GM18907 (cell line): ENCODE data around the gene METTL8.
"Not testable (repeated sequence)": the region's sequence is repeated elsewhere in the genome, so short reads cannot be mapped to it uniquely, and the experiment has no call there.

Experiments used
- ATAC-seq: cut with Tn5 transposase; IDR thresholded peaks from one replicate; pipeline ENCODE4 v1.9.1; 2021; ENCODE audit warnings: mild to moderate bottlenecking, moderate library complexity; ENCODE audit not compliant: unreplicated experiment

Gene METTL8

DNA sequence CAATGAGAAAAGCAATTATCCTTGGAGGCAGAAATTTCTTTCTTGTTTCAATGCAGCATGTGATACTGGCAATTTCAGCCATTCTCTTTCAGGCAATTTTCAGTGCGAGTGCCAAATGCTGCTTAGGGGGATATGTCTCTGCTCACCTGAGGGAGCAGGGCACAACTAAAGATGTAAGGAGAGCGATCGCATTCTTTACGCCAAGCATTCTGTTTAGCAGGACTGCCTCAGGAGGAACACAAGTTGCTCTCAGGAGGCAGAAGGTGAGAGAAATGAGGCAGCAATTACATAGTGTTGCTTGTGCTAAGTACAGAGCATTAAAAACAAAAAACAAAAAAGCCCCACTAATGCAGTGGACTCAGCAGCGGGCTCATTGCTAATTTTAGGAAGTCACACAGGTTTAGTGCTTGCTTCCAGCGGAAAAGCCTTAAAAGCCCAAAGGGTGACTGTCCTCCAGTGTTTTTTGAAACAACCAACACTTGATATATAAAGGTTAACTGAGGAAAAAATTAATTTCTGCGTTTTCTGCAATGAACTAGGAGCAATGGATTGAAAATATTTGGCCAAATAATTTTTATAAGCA, 116.9 kb downstream of the METTL8 start:
- no peak for ATAC-seq

DNA sequence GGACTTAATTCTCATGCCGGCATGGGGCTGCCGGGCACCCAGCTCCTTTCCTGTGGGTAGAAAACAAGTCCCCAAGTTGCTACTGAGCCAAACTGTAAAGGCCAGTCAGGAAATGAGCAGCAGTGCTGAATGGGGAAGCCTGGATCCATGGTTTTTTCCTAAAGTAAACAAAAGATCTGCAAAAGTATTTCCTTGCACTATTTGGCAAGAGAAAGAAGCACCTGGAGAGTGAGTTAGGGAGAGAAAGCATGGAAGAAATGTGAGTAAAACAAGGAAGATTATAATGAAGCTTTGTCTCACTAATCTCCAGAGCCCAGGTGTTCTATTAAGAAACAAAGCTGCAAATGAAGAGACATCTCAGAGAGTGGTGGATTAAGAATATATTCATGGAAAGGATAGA, 117.6 kb downstream of the METTL8 start:
- no peak for ATAC-seq

DNA sequence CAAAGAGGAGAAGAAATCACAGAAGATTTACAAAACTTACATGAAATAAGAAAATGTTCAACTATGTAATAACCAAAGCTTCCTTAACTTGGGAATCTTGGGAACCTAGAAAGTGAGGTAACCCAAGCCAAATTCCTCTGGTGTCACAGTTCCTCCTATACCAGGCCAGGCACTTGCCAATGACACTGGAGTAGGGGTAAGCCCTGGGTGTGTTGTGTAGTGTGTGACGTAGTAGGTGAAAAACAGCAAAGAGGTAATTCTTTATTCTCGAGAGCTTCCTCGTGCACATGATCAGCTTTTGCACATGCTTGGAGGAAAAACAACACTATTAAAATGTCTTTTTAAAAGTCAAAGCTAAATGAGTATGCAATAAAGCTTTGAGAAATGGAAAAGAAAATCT, 118.0 kb downstream of the METTL8 start:
- no peak for ATAC-seq

DNA sequence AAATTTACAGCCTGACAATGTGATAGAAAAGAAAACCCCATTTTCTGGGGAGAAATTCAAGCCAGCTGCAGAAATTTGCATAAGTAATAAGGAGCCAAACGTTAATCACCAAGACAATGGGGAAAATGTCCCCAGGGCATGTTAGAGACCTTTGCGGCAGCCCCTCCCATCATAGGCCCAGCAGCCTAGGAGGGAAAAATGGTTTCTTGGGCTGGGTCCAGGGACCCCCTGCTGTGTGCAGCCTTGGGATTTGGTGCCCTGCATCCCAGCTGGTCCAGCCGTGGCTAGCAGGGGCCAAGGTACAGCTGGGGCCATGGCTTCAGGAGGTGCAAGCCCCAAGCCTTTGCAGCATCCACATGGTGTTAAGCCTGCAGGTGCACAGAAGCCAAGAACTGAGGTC, 121.6 kb downstream of the METTL8 start:
- not testable (repeated sequence) for ATAC-seq

DNA sequence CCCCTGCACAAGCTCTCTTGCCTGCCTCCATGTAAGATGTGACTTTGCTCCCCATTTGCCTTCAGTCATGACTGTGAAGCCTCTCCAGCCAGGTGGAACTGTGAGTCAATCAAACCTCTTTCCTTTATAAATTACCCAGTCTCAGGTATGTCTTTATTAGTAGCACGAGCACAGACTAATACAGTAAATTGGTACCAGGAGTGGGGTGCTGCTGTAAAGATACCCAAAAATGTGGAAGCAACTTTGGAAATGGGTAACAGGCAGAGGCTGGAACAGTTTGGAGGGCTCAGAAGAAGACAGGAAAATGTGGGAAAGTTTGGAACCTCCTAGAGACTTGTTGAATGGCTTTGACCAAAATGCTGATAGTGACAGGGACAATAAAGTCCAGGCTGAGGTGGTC, 122.2 kb downstream of the METTL8 start:
- ATAC-seq: not testable (repeated sequence)

DNA sequence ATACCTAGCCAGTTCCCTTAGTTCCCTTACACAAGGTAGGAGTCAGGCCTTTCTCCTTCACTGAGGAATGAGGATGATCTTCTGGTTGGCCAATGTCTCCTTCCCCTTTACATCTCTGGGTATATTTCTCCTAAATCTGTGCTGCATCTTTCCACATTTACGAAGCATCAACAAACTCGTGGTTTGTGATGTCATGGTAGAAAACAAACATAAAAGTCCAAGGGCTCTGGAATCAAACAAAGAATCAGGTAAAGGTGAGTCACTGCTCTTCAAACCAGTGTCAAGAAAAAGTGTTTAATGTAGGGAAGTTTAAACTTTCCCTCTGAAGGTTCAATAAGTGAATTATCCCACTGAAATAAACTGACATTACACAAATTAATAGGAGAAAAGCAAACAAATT, 122.9 kb downstream of the METTL8 start:
- ATAC-seq: no peak

DNA sequence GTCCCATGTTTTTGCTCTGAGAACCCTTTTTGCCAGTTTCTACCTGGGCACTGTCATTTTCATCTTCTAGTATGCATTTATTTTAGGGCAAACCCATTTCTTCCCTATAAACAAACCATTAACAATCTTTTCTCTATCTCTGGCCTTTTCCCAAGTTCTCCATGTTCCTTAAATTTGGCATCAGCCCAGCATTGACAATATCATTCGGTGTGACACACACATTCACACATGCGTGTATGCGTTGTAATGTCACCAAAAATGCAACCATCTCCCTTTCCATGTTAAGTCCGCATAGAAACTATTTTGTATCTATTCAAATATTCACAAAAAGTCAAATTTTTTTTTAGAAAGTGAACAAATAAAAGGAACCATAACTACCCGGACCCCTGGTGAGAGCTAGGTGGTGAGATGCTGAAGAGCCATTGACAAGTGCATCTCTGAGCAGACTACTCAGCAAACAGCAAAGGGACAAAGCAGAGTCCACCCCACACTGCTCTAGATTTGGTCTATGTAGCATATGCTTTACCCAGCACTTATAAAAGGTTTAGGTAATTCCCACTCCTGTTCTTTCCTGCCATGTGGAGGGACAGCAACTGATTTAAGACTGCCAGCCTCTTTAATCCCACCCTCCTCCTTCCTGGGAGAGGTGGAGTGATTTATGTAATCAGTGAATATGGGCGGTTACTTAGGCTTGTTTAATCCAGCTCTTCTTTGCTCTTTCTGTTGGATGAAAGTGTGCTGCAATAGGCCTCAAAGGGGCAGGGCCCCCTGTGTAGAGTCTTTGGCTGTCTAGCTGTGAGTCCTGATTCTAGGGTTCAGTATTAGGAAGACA, 124.1 kb downstream of the METTL8 start:
- ATAC-seq: no peak

DNA sequence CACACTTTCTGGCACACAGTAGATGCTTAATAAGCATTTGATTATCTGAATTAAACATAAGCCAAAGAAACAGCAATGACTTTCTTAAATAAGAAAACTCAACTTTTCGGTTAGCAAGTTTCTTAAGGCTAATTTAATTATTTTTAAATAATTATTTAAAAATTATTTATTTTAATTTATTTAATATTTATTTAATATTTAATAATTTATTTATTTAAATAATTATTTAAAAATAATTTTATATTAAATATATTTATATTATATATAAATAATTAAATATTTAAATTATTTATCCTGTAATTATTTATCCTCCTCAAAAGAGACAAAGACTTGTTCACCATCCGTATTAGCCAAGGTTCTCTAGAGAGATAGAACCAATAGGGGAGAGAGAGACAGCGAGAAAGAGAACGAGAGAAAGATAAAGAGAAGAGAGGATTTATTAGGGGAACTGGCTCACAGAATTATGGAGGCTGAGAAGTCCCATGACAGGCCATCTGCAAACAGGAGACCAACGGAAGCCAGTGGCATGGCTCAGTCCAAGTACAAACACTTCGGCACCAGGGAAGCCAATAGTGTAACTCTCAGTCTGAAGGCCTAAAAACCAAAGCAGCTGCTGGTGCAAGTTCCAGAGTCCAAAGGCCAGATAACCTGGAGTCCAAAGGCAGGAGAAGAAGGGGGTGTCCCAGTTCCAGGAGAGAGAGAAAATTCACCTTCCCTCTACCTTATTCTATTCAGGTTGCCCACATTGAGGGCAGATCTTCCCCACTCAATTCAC, 125.3 kb downstream of the METTL8 start:
- no peak for ATAC-seq

DNA sequence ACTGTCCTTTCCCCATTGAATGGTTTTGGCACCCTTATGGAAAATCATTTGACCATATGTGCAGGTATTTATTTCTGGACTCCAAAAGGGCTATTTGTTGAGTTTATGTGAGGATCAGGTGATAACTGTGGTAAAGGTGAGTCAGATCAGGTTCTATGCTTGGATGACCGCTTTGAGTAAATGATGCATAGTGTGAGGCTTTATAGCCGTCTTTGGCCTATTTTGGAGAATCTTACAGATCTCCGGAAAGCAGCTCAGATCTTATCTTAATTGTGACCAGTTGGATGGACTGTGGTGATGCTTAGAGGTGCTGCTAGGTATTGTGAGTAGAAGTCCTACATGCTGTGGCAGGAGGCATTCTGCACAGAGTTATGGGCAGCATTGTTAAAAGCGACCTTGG, 126.2 kb downstream of the METTL8 start:
- peak; percentile 84 for ATAC-seq

DNA sequence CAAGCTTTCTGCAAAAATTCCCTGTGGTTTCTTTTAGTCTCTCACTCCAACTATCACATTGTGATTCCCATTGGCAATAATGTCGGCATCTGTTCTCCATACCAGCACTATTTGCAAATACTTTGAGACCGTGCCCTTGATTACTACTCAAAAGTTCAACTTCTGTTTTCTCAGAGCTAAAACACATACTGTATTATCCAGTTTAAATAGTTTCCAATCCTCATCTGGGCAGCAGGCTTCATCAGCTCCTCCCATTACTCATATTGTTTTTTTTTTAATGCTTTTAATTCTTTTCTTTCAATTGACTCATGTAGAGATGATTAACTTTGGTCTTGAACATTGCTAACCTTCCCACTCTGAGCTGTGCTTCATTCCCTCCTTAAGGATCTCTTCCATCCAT, 135.8 kb downstream of the METTL8 start:
- ATAC-seq: no peak

DNA sequence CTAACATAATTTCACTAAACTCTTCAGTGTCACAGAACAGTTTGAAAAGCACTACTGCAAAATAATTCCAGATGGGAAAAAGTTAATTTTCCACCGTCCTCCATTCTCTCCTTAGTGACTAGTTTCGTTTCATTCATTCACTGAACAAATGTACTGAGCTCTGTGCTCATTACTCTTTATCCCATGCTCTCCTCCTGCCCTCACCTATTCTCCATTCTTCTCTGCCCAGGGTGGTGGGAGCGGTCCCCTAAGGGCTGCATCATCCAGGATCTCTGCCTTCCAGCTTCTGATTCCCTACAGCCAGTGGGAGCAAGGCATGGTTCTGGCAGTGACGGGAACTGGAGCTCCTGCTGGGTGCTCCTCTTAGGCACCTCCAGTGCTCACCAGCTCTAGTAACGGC, 139.2 kb downstream of the METTL8 start:
- no peak for ATAC-seq

DNA sequence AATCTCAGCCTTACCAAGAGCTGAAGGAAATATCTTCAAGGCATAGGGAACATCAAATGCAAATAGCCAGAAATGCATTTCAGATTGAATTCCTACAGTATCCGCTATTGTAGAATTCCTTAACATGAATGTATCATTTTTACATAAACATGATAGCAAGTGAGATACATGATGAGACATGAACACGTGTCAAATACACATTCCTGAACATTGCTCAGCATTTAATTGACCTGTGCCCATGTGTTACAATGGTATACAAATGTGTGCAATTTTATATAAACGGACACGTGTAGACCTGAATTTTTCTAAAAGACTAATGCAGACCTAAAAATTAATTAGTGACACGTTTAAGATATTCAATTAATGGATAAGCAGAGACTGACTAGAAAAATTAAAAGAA, 140.1 kb downstream of the METTL8 start:
- ATAC-seq: no peak

DNA sequence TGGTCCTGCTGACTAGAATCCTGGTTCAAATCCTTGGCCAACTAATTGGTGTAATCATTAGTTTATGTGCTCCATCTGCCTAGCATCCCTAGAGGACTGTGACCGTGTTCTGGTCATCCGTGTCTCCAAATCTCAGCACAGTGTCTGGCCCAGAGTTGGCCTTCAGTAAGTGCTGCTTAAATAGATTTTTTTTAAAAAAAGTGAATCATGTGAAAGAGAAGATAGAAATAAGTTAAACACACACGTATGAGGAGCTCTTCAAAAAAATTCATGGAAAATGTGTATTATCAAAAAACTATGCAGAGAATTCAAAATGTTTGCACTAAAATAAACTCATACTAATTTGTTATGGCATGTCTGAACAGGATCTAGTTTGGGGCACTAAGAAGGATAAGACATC, 143.8 kb downstream of the METTL8 start:
- no peak for ATAC-seq

DNA sequence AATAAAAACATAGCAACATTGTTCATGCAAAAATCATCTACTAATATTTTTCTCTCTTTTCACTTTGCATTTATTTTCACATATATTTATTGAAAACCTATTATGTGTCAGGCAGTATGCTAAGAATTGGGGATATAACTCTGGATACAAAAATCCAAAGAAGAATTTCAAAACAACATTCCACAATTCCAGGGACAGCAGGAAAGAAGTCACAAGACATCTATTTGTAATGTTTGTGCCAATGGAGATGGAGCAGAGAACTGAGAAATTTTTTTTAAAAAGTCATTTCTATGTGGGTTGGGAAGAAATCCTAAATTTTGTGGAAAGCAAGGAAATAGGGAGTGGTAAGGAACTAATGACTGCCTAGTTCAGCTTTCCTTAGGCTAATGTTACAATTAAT, 144.5 kb downstream of the METTL8 start:
- no peak for ATAC-seq

DNA sequence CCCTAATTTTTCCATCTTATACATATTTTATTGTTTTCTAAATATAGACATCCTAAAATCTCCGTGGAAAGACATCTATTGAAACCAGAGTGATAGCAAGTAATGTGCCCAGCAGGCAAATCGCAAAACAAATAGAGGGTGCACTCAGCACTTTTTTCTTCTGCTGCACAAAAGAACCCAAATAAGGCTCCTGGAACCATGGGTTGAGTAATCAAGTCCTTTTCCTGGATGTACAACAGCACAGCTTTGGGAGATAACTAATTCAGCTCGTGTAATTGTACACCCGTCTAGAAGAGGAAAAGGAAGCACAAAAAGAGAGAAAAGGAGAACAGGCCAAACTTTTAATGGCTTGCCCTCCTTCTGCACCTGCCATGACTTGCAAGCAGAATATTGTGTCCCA, 146.2 kb downstream of the METTL8 start:
- ATAC-seq: no peak

DNA sequence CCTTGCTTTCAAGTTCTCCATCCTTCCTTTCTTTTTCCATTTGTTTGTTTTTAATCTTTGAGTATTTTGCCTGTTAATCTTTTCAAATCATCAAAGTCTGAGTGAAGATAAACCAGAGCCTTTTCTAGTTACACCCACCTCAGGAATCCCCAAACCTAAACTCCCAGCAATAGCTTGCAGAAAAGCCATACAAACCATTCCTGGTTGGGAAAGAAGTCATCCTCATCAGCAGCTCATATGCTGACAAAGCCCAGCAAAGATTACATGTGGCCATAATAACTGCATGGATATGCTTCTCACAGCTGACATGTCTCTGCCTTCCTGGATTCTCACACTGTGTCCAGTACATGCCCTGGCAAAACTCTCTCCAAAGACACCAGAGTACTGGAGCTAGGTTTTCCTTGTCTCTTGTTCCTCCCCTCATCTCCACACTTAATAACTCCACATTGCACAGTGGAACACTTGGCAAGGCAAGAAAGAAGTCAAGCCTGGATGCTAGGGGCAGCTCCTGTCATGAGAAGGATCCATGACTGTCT, 146.7 kb downstream of the METTL8 start:
- ATAC-seq: no peak

DNA sequence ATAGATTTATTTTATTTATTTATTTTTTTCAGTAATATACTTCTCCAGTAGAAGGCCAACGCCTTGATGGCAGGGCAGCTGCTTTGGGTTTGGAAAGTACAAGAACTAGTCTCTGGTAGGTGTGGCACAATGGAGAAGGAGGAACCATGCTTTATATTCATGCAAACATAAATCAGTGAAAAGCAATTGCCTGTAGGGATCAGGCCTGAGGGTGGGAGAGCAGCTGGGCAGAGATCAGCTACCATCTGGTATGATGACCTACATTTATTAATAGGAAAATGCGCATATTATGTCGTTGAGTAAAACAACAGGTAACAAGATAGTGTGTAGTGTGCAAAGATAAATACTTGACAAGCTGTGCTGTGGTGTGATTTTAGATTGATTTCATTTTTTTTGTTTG, 152.7 kb downstream of the METTL8 start:
- ATAC-seq: no peak

DNA sequence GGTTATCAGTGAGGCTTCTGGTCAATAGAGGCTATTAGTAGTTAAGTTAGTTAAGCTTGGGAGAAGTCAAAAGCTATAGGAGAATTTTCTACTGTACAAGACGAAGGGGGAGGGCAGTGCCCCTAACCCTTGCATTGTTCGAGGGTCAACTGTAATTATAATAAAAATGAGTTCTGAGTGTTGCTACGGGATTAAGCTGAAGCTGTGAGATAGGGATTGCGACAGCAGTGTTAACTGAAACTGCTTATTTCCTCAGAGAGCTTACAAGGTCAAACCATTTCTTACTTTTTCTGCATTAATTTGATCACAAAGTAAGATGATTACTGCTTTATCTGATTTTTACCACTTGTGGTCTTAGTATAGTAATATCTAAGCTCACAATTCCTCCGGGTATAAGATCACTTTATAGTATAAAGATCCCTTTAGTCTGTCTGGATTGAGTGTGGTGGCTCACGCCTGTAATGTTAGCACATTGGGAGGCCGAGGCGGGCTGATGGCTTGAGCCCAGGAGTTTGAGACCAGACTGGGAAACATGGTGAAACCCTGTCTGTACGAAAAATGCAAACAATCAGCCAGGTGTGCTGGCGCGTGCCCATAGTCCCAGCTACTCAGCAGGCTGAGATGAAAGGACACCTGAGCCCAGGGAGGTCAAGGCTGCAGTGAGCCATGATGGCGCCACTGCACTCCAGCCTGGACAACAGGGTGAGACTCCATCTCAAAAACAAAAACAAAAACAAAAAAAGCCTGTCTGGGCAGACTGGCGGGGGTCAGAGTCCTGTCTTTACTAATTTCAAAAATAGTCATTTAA, 153.6 kb downstream of the METTL8 start:
- ATAC-seq: no peak

DNA sequence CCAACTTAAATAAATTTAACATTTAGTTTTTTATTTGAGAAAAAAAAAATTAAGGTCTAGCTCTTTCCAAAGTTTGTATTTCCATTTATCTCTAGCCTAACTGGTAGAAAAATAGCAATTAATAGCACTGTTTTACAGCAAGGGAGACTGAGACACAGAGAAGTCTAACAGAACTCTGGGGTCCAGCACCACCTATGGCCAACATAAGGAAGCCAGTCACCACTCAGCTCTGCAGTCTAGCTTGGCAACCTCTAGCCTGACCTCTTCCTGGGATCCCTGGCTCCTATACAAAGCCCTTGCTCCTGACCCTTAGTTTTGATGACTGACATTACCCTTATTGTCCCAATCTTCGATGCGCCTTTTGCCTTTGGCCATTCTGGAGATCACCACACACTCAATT, 159.0 kb downstream of the METTL8 start:
- ATAC-seq: no peak

DNA sequence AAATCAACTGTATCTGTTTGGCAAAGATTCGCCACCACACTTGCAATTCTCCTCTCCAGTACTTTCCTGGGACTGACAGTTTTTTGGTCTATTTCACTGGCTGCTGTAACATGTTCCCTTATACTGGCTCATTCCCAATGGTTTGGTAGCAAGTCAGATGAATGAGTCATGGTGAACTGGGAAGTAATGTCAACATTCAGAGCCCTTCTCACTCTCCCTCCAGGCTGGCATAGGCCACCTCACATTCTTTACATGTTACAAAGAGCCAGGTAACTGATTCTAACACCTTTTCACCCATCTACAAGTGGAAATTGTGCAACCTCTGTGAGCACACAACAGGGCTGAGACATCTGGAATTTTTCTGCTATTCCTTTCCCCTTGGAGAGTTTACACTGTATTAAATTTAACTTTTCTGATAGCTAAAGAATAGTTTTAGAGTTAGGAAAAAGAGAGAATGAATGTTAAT, 161.8 kb downstream of the METTL8 start:
- no peak for ATAC-seq

DNA sequence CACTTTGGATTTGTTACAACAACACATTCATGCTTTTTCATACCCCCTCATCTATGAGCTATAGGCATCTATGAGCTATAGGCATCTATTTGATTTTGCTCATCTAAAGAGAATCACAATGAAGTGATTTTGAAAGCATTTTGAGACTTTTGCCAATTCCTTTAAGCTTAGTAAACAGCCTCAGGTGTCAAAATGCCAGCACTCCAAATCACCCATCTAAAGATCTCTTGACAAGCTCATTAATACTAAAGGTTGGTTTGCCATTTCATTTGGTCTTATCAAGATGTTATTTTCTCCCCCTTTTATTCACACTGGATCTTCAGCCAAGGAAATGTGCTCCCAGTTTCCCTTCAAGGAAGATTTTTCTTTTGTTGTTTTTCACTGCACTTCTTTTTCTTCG, 162.4 kb downstream of the METTL8 start:
- ATAC-seq: no peak
